Calu3 (cell line): Measurements from ENCODE around the gene ADAMTS4. TPM values are rescaled to one million over a fixed set of nuclear protein-coding genes. Genes with fewer than 3 reads are reported as not detected.

Experiments
- BruUV-seq: library from RNA; stranded (reverse); fragments of 400-500 nt; replicated peaks from 2 replicates; lab custom pipeline; 2021; lab: Mats Ljungman, UMichigan
- CTCF ChIA-PET: fragments of 300-600 bp; sonication (Branson Sonifier 250); formaldehyde crosslinking; loops from one replicate; lab custom pipeline; 2022; ENCODE audit warnings: antibody characterized with exemption; lab: Charles Lee
- DNase-seq: peaks from one replicate; pipeline ENCODE4 v3.0.0; 2022
- H3K27ac Mint-ChIP-seq: one replicate; pipeline ENCODE4 v1.8.0; 2022; ENCODE audit warnings: mixed read lengths; ENCODE audit not compliant: unreplicated experiment
- H3K27me3 Mint-ChIP-seq: one replicate; pipeline ENCODE4 v1.8.0; 2022; ENCODE audit warnings: mixed read lengths; ENCODE audit not compliant: unreplicated experiment
- H3K36me3 Mint-ChIP-seq: one replicate; pipeline ENCODE4 v1.8.0; 2022; ENCODE audit warnings: mild to moderate bottlenecking, moderate library complexity, mixed read lengths; ENCODE audit not compliant: insufficient read depth, unreplicated experiment
- H3K4me1 Mint-ChIP-seq: one replicate; pipeline ENCODE4 v1.8.0; 2022; ENCODE audit warnings: mild to moderate bottlenecking, low read depth, mixed read lengths; ENCODE audit not compliant: unreplicated experiment
- H3K4me3 Mint-ChIP-seq: one replicate; pipeline ENCODE4 v1.8.0; 2022; ENCODE audit warnings: mild to moderate bottlenecking, low read depth, moderate library complexity, mixed read lengths; ENCODE audit not compliant: unreplicated experiment
- H3K9me3 Mint-ChIP-seq: one replicate; pipeline ENCODE4 v1.8.0; 2022; ENCODE audit warnings: low read depth, mixed read lengths; ENCODE audit not compliant: unreplicated experiment
- intact Hi-C: fragments of 100-400 bp; cut with micrococcal nuclease; formaldehyde crosslinking; loops from one replicate; pipeline ENCODE4 v1.10.0; 2022; ENCODE audit not compliant: unreplicated experiment
- total RNA-seq: library from RNA; stranded (reverse); gene quantifications from 2 replicates; pipeline ENCODE4 v1.2.3, GENCODE V29; 2022
- TF ChIP-seq, protein P1 (sequence below): fragments of 200-600 bp; IDR thresholded peaks from one replicate; pipeline ENCODE4 v1.8.0; 2022; ENCODE audit warnings: antibody characterized with exemption; ENCODE audit not compliant: unreplicated experiment

Gene ADAMTS4
- total RNA-seq, 1 experiment from 2014 or later: not detected

- peaks cover 43% of the 10 kb centered on the region for H3K27me3 Mint-ChIP-seq
- TF ChIP-seq, protein P1, sequence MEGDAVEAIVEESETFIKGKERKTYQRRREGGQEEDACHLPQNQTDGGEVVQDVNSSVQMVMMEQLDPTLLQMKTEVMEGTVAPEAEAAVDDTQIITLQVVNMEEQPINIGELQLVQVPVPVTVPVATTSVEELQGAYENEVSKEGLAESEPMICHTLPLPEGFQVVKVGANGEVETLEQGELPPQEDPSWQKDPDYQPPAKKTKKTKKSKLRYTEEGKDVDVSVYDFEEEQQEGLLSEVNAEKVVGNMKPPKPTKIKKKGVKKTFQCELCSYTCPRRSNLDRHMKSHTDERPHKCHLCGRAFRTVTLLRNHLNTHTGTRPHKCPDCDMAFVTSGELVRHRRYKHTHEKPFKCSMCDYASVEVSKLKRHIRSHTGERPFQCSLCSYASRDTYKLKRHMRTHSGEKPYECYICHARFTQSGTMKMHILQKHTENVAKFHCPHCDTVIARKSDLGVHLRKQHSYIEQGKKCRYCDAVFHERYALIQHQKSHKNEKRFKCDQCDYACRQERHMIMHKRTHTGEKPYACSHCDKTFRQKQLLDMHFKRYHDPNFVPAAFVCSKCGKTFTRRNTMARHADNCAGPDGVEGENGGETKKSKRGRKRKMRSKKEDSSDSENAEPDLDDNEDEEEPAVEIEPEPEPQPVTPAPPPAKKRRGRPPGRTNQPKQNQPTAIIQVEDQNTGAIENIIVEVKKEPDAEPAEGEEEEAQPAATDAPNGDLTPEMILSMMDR: no peak
- intact Hi-C loops: no loop called here
- H3K9me3 Mint-ChIP-seq: no peaks in the 10 kb centered on the region
- no peak for DNase-seq
- H3K27ac Mint-ChIP-seq: no peak overlapping the region
- no peak overlapping the region for H3K4me3 Mint-ChIP-seq
- H3K36me3 Mint-ChIP-seq: peaks cover 20% of the 10 kb centered on the region
- BruUV-seq: no TSS peak
- CTCF ChIA-PET: no interaction called here
- peaks cover 10% of the 10 kb centered on the region for H3K4me1 Mint-ChIP-seq
These were observed 19.6 kb upstream of the ADAMTS4 start for GRCh38 chr1:161218301-161219077.

DNA sequence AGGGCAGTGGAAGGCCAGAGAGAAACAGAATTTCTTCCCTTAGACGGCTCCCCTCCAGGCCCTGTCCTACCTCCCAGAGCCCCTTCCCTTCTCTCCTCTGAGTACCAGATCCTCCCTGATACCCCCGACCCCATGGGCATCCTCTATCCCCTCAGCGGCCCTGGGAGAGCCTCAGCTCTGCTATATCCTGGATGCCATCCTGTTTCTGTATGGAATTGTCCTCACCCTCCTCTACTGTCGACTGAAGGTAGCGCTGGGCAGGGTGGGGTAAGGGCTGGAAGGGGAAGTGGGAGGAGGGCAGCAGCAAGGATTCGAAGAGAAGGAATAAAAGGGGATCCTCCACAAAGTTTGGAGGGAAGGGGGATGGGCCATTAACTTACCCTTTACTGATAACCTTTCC lies 19.0 kb upstream of the ADAMTS4 start:
- Mint-ChIP-seq H3K27ac (no peak overlapping the region), H3K36me3 (peaks cover 26% of the 10 kb centered on the region), H3K4me3 (no peak overlapping the region), H3K27me3 (peaks cover 39% of the 10 kb centered on the region), H3K4me1 (peaks cover 9% of the 10 kb centered on the region), H3K9me3 (no peaks in the 10 kb centered on the region)
- TF ChIP-seq, protein P1: no peak
- CTCF ChIA-PET: no interaction called here
- intact Hi-C loops: no loop called here
- BruUV-seq: no TSS peak
- no peak for DNase-seq

DNA sequence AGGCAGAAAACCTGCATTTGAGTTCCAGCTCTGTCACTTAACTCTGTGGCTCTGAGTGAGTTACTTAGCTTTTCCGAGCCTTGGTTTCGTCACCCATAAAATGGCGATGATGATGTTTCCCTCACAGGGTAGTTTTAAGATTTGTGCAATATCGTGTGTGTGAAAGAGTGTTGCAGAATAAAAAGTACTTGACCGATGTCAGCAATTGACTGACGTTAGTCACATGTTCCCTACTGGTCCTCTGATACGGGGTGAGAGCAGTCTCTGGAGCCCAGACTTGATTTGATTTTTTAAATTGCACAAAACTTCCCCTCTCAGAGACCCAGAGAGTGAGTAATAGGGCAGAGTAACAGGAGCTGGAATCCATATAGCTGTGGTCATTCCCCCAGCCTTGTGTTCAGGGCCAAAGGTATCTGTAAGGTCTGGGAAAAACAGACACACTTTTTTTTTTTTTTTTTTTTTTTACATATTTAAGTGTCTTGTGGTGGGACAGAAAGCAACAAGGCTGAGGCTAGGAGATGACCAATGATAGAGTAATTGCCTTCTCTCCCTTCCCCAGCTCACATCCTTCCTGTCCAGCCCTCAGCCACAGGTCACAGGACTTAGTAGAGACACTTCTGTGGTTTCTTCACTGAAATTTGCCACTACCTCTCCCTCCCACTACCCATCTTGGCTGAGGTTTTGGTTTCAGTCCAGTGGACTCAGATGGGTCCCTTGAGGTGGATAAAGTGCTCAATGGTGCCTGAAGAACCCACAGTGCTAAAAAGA lies 18.3 kb upstream of the ADAMTS4 start:
- BruUV-seq: no TSS peak
- Mint-ChIP-seq H3K9me3 (no peaks in the 10 kb centered on the region), H3K4me1 (peaks cover 9% of the 10 kb centered on the region), H3K27ac (no peak overlapping the region), H3K36me3 (peaks cover 32% of the 10 kb centered on the region), H3K4me3 (no peak overlapping the region), H3K27me3 (peaks cover 32% of the 10 kb centered on the region)
- DNase-seq: no peak
- TF ChIP-seq, protein P1: no peak
- intact Hi-C loops: no loop called here
- CTCF ChIA-PET: interaction anchor here (0.7 to 1.0 kb wide), 2 partner anchors 15 to 157 kb away, joined by 5 to 6 read pairs; partner anchors contain the start of gene NDUFS2

DNA sequence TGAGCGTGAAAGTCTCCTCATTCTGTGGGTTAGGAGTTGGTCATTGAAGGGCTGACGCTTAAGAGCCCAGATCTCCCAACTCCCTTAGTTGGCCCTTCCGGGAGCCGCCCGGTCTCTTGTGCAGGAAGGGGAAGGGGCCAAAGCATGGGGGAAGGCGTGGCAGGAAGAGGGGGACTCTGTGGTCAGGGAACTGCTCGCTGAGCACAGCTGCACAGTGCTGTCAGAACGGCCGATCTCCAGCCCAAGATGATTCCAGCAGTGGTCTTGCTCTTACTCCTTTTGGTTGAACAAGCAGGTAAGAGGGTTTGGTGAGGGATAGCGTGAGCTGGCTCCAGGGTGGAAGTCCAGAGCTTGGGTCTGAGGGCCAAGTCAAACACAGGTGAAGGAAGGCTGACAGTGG lies 16.2 kb upstream of the ADAMTS4 start, which contains the start of gene FCER1G:
TSS of gene FCER1G (plus strand) at position 220 of the 400 bp plus-strand sequence. CDS start at position 247, 27 bp downstream.
- DNase-seq: no peak
- H3K9me3 Mint-ChIP-seq: no peaks in the 10 kb centered on the region
- peaks cover 50% of the 10 kb centered on the region for H3K36me3 Mint-ChIP-seq
- peaks cover 26% of the 10 kb centered on the region for H3K27me3 Mint-ChIP-seq
- H3K4me1 Mint-ChIP-seq: peaks cover 12% of the 10 kb centered on the region
- TF ChIP-seq, protein P1: no peak
- H3K27ac Mint-ChIP-seq: no peak within 1 kb of the TSS
- BruUV-seq: no TSS peak
- intact Hi-C loops: no loop called here
- CTCF ChIA-PET: no interaction called here
- H3K4me3 Mint-ChIP-seq: no peak within 1 kb of the TSS
